Fibroblast of skin of left quadriceps (primary cell): ENCODE results near the gene ODF4.
A peak's percentile ranks its signal among the peaks of the same experiment; 100 is the strongest.
"Not testable (repeated sequence)": the region's sequence is repeated elsewhere in the genome, so short reads cannot be mapped to it uniquely, and the experiment has no call there.

Source experiments
- DNase-seq, 2 experiments: peaks; one replicate each; pipeline ENCODE4 v3.0.0-alpha.2; 2013; ENCODE audit warnings: low read depth in 2 of 2

ODF4 gene

GRCh38 chr17:8368193-8368592 is 28.6 kb downstream of the ODF4 start:
- DNase-seq: no peak

GRCh38 chr17:8369944-8370343 is 30.3 kb downstream of the ODF4 start:
- no peak for DNase-seq

- DNase-seq: no peak
These were observed 32.1 kb downstream of the ODF4 start for GRCh38 chr17:8371786-8372185.

GRCh38 chr17:8372422-8372821 is 32.8 kb downstream of the ODF4 start:
- no peak for DNase-seq

GRCh38 chr17:8373856-8374255 is 34.2 kb downstream of the ODF4 start:
- not testable (repeated sequence) for DNase-seq

GRCh38 chr17:8375738-8376259 is 36.2 kb downstream of the ODF4 start:
- no peak for DNase-seq

GRCh38 chr17:8376271-8377067 is 36.8 kb downstream of the ODF4 start, which contains the start of gene KRABD2:
Gene KRABD2, minus strand, starts transcription at chr17:8376704.
- peak; percentile 49 to 51 for DNase-seq

GRCh38 chr17:8377422-8377821 is 37.8 kb downstream of the ODF4 start:
- DNase-seq: no peak

- not testable (repeated sequence) for DNase-seq
These were observed 38.5 kb downstream of the ODF4 start for GRCh38 chr17:8378117-8378516.

- DNase-seq: no peak
These were observed 40.4 kb downstream of the ODF4 start for GRCh38 chr17:8380049-8380448.

GRCh38 chr17:8382052-8382879 is 42.6 kb downstream of the ODF4 start:
- no peak for DNase-seq

- no peak for DNase-seq
These were observed 43.2 kb downstream of the ODF4 start for GRCh38 chr17:8382880-8383142.

GRCh38 chr17:8383143-8383822 is 43.6 kb downstream of the ODF4 start, which contains the start of gene RPL26:
Gene RPL26, minus strand, starts transcription at chr17:8383193. Its CDS starts 883 bp downstream, at chr17:8382310.
- peak; percentile 98 for DNase-seq

- DNase-seq: peak; percentile 78 to 81
These were observed 45.2 kb downstream of the ODF4 start for GRCh38 chr17:8384801-8385378.

- DNase-seq: no peak
These were observed 47.2 kb downstream of the ODF4 start for GRCh38 chr17:8386841-8387240.

- DNase-seq: no peak
These were observed 48.4 kb downstream of the ODF4 start for GRCh38 chr17:8387914-8388651.

GRCh38 chr17:8391711-8392110 is 52.1 kb downstream of the ODF4 start:
- no peak for DNase-seq

GRCh38 chr17:8392274-8392673 is 52.6 kb downstream of the ODF4 start:
- DNase-seq: no peak

GRCh38 chr17:8392674-8393469 is 53.2 kb downstream of the ODF4 start:
- DNase-seq: no peak
